K562 (cell line): ENCODE data around the gene MAP3K14. TPM values are rescaled to one million over a fixed set of nuclear protein-coding genes. Genes with fewer than 3 reads are reported as not detected.

Experiments
- ATAC-seq: fragments of 200-7000 bp; cut with Tn5 transposase; 3 replicates; pipeline ENCODE4 v1.9.1; 2020; ENCODE audit warnings: moderate library complexity
- BruUV-seq: library from RNA; stranded (reverse); fragments of 400-500 nt; replicated peaks from 2 replicates; lab custom pipeline; 2021; lab: Mats Ljungman, UMichigan
- CTCF ChIA-PET: fragments of 300-600 bp; formaldehyde crosslinking; extraction: SDS; loops from one replicate; lab custom pipeline; 2021; ENCODE audit warnings: low intra/inter-chr PET ratio; lab: Yijun Ruan, JAX
- POLR2A ChIA-PET: fragments of 300-600, 350-650 bp; sonication (Branson Sonifier 250); formaldehyde crosslinking; extraction: SDS; loops from one replicate; lab custom pipeline; 2021; ENCODE audit warnings: antibody characterized with exemption, inconsistent platforms; lab: Yijun Ruan, JAX
- DNase-seq, 4 experiments: peaks; one replicate each; pipeline versions ENCODE4 v3.0.0 to v3.0.0-alpha.2; 2011 to 2018; ENCODE audit warnings: low spot score in 3 of 4, mixed read lengths in 3 of 4; ENCODE audit errors: extremely low read depth in 1 of 4
- FAIRE-seq: peaks from 2 replicates; lab custom pipeline; 2011; peaks lifted over from hg19 to GRCh38; lab: Jason Lieb, UNC
- H2AFZ ChIP-seq: 2 replicates; pipeline ENCODE4 v1.6.0; 2011; ENCODE audit warnings: low read depth, low read length, control low read depth, inconsistent platforms
- H3K27ac ChIP-seq: fragments of 200-600 bp; 3 replicates; pipeline ENCODE4 v1.8.0; 2011; ENCODE audit warnings: low read depth, mild to moderate bottlenecking, control low read depth, inconsistent platforms, low read length, moderate library complexity, mixed read lengths; ENCODE audit errors: extremely low read depth
- H3K27me3 ChIP-seq, 2 experiments: fragments of 300-600 bp in 1 of 2; 2 replicates in 1 of 2; 3 replicates in 1 of 2; pipeline versions ENCODE4 v1.6.0 to v1.8.0; 2011; ENCODE audit warnings: inconsistent platforms in 2 of 2, low read length in 2 of 2, mild to moderate bottlenecking in 1 of 2, mixed read lengths in 1 of 2, moderate library complexity in 1 of 2; ENCODE audit not compliant: control insufficient read depth in 2 of 2, insufficient read depth in 2 of 2
- H3K36me3 ChIP-seq: fragments of 300-600 bp; 3 replicates; pipeline ENCODE4 v1.8.0; 2011; ENCODE audit warnings: mild to moderate bottlenecking, low read length, inconsistent platforms; ENCODE audit not compliant: control insufficient read depth, insufficient read depth
- H3K4me1 ChIP-seq, 2 experiments: fragments of 200-600 bp in 1 of 2; replicated peaks in 1 of 2; 2 replicates in 1 of 2; 3 replicates in 1 of 2; pipeline versions ENCODE4 v1.5.1 to v1.8.0; 2011; ENCODE audit warnings: inconsistent platforms in 2 of 2, low read length in 2 of 2, mild to moderate bottlenecking in 1 of 2, mixed read lengths in 1 of 2, moderate library complexity in 1 of 2; ENCODE audit not compliant: control insufficient read depth in 2 of 2, insufficient read depth in 2 of 2
- H3K4me2 ChIP-seq: 2 replicates; pipeline ENCODE4 v1.6.1; 2011; ENCODE audit warnings: low read length, control low read depth, inconsistent platforms, mixed read lengths; ENCODE audit not compliant: insufficient read depth
- H3K4me3 ChIP-seq: fragments of 200-600 bp; sonication (generic), shearing (Covaris generic); 2 replicates; pipeline ENCODE4 v1.5.1; 2016; ENCODE audit warnings: control low read depth, inconsistent platforms
- H3K79me2 ChIP-seq: fragments of 200-600 bp; 3 replicates; pipeline ENCODE4 v1.8.0; 2011; ENCODE audit warnings: low read length, inconsistent platforms; ENCODE audit not compliant: control insufficient read depth, insufficient read depth
- H3K9ac ChIP-seq, 2 experiments: 2 replicates each; pipeline versions ENCODE4 v1.6.0 to v1.6.1; 2011; ENCODE audit warnings: low read depth in 2 of 2, low read length in 2 of 2, control low read depth in 1 of 2, inconsistent platforms in 1 of 2, mild to moderate bottlenecking in 1 of 2, mixed read lengths in 1 of 2; ENCODE audit not compliant: insufficient read depth in 1 of 2
- H3K9me1 ChIP-seq: one replicate; pipeline ENCODE4 v1.6.0; 2011; ENCODE audit warnings: inconsistent platforms, mild to moderate bottlenecking, low read length, moderate library complexity; ENCODE audit not compliant: control insufficient read depth, insufficient read depth
- H3K9me3 ChIP-seq: replicated peaks from 2 replicates; pipeline ENCODE4 v1.5.1; 2011; ENCODE audit warnings: low read depth, low read length, inconsistent platforms; ENCODE audit not compliant: control insufficient read depth, insufficient read depth
- H4K20me1 ChIP-seq: replicated peaks from 2 replicates; pipeline ENCODE4 v1.6.1; 2011; ENCODE audit warnings: low read length, inconsistent platforms, mixed read lengths; ENCODE audit not compliant: control insufficient read depth, insufficient read depth
- CTBP1 ChIP-seq: fragments of 450-650 bp; IDR thresholded peaks from 2 replicates; pipeline ENCODE4 v1.6.1; 2016; ENCODE audit warnings: borderline replicate concordance
- DLX4 ChIP-seq: fragments of 250-450 bp; sonication (Bioruptor Pico); IDR thresholded peaks from 2 replicates; pipeline ENCODE4 v1.6.1; 2021; ENCODE audit warnings: mild to moderate bottlenecking
- GABPA ChIP-seq: fragments of 200-800 bp; sonication (Bioruptor generic); conservative IDR thresholded peaks from 2 replicates; pipeline ENCODE4 v1.6.1; 2016; ENCODE audit warnings: low read depth, missing genetic modification characterization, missing compliant biosample characterization
- HES1 ChIP-seq: fragments of 450-650 bp; IDR thresholded peaks from 2 replicates; pipeline ENCODE4 v1.6.1; 2016; ENCODE audit warnings: low read depth, mild to moderate bottlenecking, moderate library complexity
- MAZ ChIP-seq, 2 experiments: fragments of 450-650 bp in 1 of 2; sonication (generic) in 1 of 2; formaldehyde crosslinking; IDR thresholded peaks in 1 of 2; conservative IDR thresholded peaks in 1 of 2; 2 replicates each; pipeline versions ENCODE4 v1.4.0 to v1.5.0; 2020; ENCODE audit warnings: mild to moderate bottlenecking in 1 of 2, missing genetic modification reagents in 1 of 2
- MEIS2 ChIP-seq: fragments of 450-650 bp; IDR thresholded peaks from 2 replicates; pipeline ENCODE4 v1.6.1; 2014; ENCODE audit warnings: mild to moderate bottlenecking; ENCODE audit not compliant: partially characterized antibody
- NRF1 ChIP-seq, 2 experiments: fragments of 450-650 bp; IDR thresholded peaks in 1 of 2; conservative IDR thresholded peaks in 1 of 2; 2 replicates each; pipeline ENCODE4 v1.6.1; 2014; ENCODE audit warnings: mild to moderate bottlenecking in 2 of 2
- RBBP5 ChIP-seq: fragments of 200-600 bp; sonication (generic); IDR thresholded peaks from 2 replicates; pipeline ENCODE4 v1.6.1; 2012; ENCODE audit warnings: borderline replicate concordance, mild to moderate bottlenecking, low read length, control low read depth, inconsistent platforms; ENCODE audit not compliant: insufficient read depth, poor library complexity, severe bottlenecking
- RBFOX2 ChIP-seq: fragments of 200-400 bp; formaldehyde crosslinking; IDR thresholded peaks from 2 replicates; pipeline ENCODE4 v1.6.1; 2017; ENCODE audit warnings: low read depth, mild to moderate bottlenecking, low read length, moderate library complexity
- SMAD4 ChIP-seq: fragments of 250-450 bp; sonication (Bioruptor Pico); conservative IDR thresholded peaks from 2 replicates; pipeline ENCODE4 v1.8.0; 2021; ENCODE audit warnings: inconsistent platforms, mild to moderate bottlenecking, moderate library complexity
- SP1 ChIP-seq: sonication (generic); formaldehyde crosslinking; IDR thresholded peaks from 2 replicates; pipeline ENCODE4 v1.8.1; 2022; ENCODE audit warnings: mild to moderate bottlenecking, missing genetic modification reagents
- THRAP3 ChIP-seq: fragments of 450-650 bp; IDR thresholded peaks from 2 replicates; pipeline ENCODE4 v1.6.1; 2016; ENCODE audit warnings: mild to moderate bottlenecking, inconsistent platforms, borderline replicate concordance
- XRCC5 ChIP-seq: fragments of 200-400 bp; formaldehyde crosslinking; IDR thresholded peaks from 2 replicates; pipeline ENCODE4 v1.6.1; 2017; ENCODE audit warnings: low read depth, mild to moderate bottlenecking, low read length
- ZBTB49 ChIP-seq: sonication (generic); formaldehyde crosslinking; IDR thresholded peaks from 2 replicates; pipeline ENCODE4 v1.8.0; 2022; ENCODE audit warnings: missing genetic modification reagents, mild to moderate bottlenecking, borderline replicate concordance
- ZBTB7A ChIP-seq: IDR thresholded peaks from 2 replicates; pipeline ENCODE4 v1.6.1; 2011; ENCODE audit warnings: low read depth, mild to moderate bottlenecking, low read length, moderate library complexity, borderline replicate concordance; ENCODE audit not compliant: control insufficient read depth
- WGBS: fragments of 100-300 bp; shearing (Covaris generic); methylation state at CpG from one replicate; pipeline ENCODE4 v1.1.6; 2016; ENCODE audit warnings: low coverage, mixed read lengths; ENCODE audit not compliant: insufficient coverage; ENCODE audit errors: missing lambda C conversion rate; 5-methylcytosine and 5-hydroxymethylcytosine counted together
- in situ Hi-C: fragments of 300-500 bp; cut with MboI; formaldehyde crosslinking; loops from 4 replicates; pipeline ENCODE4 v1.15.0; 2018; ENCODE audit warnings: inconsistent platforms, mixed read lengths
- intact Hi-C: fragments of 100-400 bp; cut with micrococcal nuclease; formaldehyde crosslinking; loops from 2 replicates; pipeline ENCODE4 v1.14.2; 2022
- polyA plus RNA-seq, 8 experiments: library from polyadenylated mRNA; depleted of rRNA in 4 of 8; stranded (reverse) in 5 of 8; unstranded in 3 of 8; fragments of >200 nt; fragmentation: Nextera tagmentation in 2 of 8; fragmentation: Illumina TruSeq in 1 of 8; extraction: Ambion mirVana in 2 of 8; extraction: Trizol in 1 of 8; gene quantifications; 2 replicates each; pipeline versions ENCODE4 v1.2.1 to v1.2.3, GENCODE V29; 2011 to 2014; ENCODE audit warnings: inconsistent platforms in 1 of 8, missing spikeins in 1 of 8
- total RNA-seq, 7 experiments: library from RNA; depleted of rRNA in 6 of 7; stranded (reverse); fragments of >200 nt in 6 of 7; fragmentation: Illumina TruSeq in 2 of 7; extraction: Trizol in 2 of 7; gene quantifications; 2 replicates each; pipeline versions ENCODE4 v1.2.1 to v1.2.3, GENCODE V29; 2011 to 2021; ENCODE audit warnings: low replicate concordance in 1 of 7

The MAP3K14 gene
- total and polyA plus RNA-seq, 9 of the 15 experiments (the other 6 are each of a cell fraction or from before 2014, with no cell fraction given): 0.45 to 8.7 (median 3.2) TPM

GRCh38 chr17:45342306-45342705 is 25.5 kb upstream of the MAP3K14 start (continued):
- TF ChIP-seq DLX4 (no peak), ZBTB49 (no peak)

GRCh38 chr17:45341533-45342158 is 24.8 kb upstream of the MAP3K14 start:
- no peak overlapping the region; the same call in 1 of the 2 replicates for H3K4me2 ChIP-seq
- no peaks in the 10 kb centered on the region for H3K9me3 ChIP-seq
- no TSS peak for BruUV-seq
- FAIRE-seq: peak; percentile 87
- H3K9me1 ChIP-seq: no peaks in the 10 kb centered on the region
- no peaks in the 10 kb centered on the region for H3K79me2 ChIP-seq
- in situ Hi-C loops: no loop called here
- ChIA-PET CTCF (no interaction called here), POLR2A (no interaction called here)
- H2AFZ ChIP-seq: peak overlapping the region; percentile 73
- intact Hi-C loops: no loop called here
- H3K27ac ChIP-seq: no peak overlapping the region
- 25% methylated on average over 11 of the region's 14 CpGs for WGBS
- no peak overlapping the region for H3K4me3 ChIP-seq
- H4K20me1 ChIP-seq: no peaks in the 10 kb centered on the region
- H3K4me1 ChIP-seq: peaks cover 50 to 61% of the 10 kb centered on the region in 2 experiments
- peak overlapping the region in 1 of 2 experiments; percentile 86; a peak in 2 of 4 replicates for H3K9ac ChIP-seq
- DNase-seq: peak; percentile 71 to 86 (median 82)
- peak; percentile 83 for ATAC-seq
- H3K27me3 ChIP-seq: no peaks in the 10 kb centered on the region
- no peaks in the 10 kb centered on the region for H3K36me3 ChIP-seq
- TF ChIP-seq SMAD4 (CRISPR knock-in tag) (0 out of 2 replicates have a peak, but pooled peaks have one; percentile 33), MEIS2 (peak; percentile 6), RBFOX2 (peak; percentile 44; the same call in 1 of the 2 replicates), CTBP1 (peak; percentile 44; the same call in 1 of the 2 replicates), SP1 (CRISPR knock-in tag) (0 out of 2 replicates have a peak, but pooled peaks have one; percentile 31), RBBP5 (peak; percentile 34), HES1 (no peak), NRF1 (conservative IDR thresholded peaks at IDR 0.05 in 1 of 2, IDR thresholded peaks at IDR 0.05 in 1 of 2) (peak; percentile 35 to 56; a peak in 3 of 4 replicates), MAZ (CRISPR knock-in tag; conservative IDR thresholded peaks at IDR 0.05 in 1 of 2, IDR thresholded peaks at IDR 0.05 in 1 of 2) (0 out of 4 replicates have a peak, but pooled peaks of 1 of the 2 experiments have one; percentile 20), GABPA (tag) (0 out of 2 replicates have a peak, but pooled peaks have one; percentile 19), XRCC5 (0 out of 2 replicates have a peak, but pooled peaks have one; percentile 33), THRAP3 (no peak), ZBTB7A (0 out of 2 replicates have a peak, but pooled peaks have one; percentile 13)
